Pons (tissue), 1 donor: ENCODE data around the gene FADS6.
"Not testable (repeated sequence)": the region's sequence is repeated elsewhere in the genome, so short reads cannot be mapped to it uniquely, and the experiment has no call there.

Source experiments
- DNase-seq: peaks from one replicate; pipeline ENCODE4 v3.0.0-alpha.2; 2016; ENCODE audit warnings: low spot score

FADS6 gene

DNA sequence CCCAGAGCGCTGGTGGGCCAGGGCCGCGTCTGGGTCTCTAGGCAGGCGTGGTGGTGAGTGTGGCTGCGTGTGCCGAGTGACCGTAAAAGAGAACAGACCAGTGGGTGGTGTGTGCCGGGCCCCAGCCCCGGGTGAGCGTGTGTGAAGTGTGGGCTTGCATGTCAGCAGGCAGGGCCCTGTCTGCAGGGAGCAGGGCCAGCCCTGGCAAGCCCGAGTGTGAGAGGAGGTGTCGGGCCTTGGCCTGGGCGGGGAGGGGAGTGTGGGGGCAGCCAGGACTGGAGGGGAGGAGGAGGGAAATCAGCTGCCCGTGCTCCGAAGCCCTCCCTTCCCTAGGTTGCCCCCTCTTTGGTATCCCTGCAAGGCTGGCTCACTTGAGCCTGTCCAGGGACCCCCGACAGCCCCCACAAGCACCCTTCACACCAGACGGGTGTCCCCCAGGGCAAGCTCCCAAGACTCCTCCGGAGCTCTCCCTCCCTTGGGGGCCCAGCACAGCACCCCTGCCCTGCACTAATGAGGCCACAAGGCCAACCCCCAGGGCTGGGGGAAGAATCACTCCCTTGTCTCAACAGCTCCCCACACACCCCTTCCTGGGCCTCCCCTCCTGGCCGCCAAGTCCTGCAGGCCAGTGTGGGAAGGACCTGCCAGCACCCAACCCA lies 27.7 kb upstream of the FADS6 start:
- no peak for DNase-seq

DNA sequence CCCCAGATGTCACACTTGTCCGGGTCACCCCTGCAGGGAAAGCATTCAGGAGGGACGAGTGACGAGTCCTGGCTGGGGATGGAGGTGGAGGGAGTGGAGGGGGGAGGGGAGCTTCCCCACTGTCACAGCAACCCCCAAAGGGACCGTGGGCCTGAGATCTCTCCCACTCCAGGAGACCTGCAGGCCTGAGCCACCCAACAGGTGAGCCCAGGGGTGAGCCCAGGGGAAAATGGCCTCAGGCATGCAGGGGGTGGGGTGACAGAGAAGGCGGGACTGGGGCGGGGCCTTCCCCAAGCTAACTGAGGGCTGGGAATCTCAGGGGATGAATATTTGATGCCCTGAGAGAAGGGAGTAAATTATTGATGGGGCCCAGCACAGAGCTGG lies 27.2 kb upstream of the FADS6 start:
- no peak for DNase-seq

DNA sequence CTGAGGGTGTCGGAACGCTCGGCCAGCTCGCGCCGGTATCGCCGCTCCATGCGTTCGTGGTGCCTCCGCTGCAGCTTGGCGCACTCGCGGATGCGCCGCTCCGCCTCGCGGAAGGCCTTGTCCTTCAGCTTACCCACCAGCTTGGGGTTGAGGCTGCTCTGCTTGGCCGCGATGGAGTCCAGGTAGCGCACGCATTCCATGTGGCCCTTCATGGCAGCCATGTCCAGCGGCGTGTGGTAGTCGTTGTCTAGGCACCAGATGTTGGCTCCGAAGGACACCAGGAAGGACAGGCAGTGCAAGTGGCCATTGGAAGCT lies 26.8 kb upstream of the FADS6 start:
- DNase-seq = no peak

DNA sequence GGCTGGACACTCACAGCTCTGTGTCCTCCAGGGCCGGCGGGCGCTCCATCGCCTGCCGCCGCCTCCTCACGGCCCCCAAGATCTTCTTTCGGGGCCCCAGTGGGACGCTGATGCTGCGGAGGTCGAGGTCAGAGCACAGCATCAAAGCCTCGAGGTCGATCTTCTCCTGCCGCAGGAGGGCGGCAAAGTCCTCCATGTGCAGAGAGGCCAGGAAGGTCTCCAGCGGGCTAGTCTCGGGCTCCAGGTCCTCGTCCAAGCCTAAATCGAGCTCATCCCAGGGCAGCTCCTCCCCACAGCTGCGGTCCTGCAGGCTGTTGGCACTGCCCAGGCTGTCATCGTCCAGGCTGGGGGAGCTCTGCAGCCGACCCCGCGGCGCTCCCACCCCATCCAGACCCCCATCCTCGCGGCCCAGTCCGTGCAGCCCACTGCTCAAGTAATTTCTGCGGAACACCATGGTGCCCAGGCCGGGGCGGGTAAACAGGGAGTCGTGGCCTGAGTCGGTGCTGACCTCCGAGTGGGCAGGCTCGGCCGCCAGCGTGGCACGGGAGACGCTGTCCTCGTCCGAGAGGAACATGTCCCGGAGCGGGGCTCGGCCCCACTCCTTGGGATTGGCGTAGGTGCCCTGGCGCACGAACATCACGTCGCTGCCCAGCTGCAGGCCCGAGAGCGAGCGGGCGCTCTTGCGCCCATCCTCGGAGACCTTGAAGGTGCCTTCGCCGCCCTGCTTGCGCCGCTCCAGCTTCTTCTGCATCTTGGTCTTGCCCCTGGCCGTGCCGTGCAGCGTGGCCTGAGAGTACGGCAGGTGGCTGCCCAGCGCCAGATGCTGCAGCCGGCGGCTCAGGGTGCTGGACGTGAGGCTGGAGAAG lies 26.2 kb upstream of the FADS6 start:
- no peak for DNase-seq

DNA sequence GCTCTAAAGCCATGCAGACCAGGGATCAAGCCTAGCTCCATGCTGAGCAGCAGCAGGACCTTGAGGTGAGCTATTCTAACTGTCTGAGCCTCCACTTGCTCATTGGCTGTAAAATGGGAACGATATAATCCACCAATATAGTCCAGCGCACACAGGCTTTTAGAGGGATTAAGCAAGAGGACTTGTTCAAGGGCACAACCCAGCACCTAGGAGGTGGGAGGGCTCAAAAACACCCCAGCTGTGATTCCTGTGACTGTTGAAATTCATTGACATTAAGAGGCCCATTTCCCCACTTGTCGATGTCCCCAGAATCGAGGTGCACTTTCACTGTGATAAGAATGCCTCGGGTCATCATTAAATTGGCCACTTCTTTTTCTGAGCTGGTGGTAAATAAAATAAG lies 25.5 kb upstream of the FADS6 start:
- no peak for DNase-seq

DNA sequence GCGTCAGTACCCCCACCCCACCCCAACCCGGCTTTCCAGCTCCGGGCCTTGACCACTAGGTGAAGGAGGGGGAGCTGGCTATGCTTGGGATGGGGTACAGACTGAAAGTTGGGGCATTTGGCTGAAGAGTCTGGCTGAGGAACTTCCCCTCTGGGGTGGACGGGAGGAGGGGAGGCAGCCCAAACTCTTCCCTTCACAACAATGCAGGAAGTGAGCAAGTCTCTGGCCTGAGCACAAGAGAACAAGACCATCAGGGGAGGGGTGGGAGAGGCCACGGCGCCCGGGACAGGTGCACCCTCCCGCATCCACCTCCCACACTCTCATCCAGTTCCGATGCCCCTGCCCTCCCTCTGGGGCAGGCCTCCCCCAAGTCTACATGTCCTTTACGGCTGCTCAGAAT lies 24.0 kb upstream of the FADS6 start:
- no peak for DNase-seq

DNA sequence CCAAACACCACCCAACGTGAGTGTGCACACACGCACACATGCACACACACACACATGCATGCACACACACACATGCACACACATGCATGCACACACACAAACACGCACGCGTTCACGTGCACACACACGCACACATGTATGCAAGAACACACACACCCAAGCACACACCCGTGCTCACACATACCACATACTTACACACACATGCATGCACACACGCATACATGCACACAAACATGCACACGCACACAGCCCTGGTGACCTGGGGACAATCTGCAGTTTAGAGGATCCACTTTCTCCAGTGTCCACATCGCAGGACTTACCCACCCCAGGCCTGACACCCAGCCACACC lies 23.4 kb upstream of the FADS6 start:
- no peak for DNase-seq

DNA sequence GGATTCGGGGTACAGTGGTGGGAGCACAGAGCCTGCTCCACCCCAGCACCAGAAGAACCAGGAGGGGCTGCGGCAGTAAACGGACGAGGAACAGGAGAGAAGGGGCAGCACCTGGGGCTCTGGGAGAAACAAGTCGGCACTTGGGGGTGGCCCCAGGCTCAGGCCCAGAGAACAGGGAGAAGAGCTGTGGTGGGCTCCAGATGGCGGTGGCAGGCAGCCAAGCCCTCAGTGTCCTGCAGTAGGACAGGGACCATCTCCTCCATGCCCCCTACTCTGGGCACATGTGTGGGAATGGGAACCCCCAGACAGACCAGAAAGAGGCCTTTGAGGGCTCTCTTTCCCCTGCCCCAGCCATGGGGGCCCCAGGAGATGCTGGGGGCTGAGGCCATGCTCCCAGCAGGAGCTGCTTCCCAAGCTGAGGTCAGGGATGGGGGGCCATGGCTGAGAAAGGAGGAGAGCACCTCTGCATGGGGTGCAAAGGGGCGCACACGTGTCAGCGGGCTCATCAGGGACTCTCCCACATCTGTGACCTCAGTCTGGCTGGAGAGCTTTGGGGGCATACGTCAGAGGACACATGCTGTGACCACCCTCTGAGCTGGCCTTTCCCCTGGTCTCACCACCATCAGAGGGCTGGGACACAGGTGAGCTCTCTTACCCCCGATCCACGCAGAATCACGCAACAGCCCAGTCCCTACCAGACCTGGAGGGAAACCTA lies 22.9 kb upstream of the FADS6 start:
- no peak for DNase-seq

DNA sequence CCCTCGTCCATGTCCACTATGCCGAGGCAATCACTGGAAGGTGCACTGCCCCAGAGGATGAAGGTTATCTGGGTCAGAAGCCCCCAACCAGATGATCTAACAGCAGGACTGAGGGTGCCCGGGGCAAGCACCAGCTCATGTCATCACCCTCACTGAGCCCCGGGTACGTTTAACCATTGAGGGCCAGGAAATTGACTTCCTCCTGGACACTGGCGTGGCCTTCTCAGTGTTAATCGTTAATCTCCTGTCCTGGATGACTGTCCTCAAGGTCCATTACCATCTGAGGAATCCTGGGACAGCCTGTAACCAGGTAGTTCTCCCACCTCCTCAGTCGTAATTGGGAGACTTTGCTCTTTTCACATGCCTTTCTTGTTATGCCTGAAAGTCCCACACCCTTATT lies 18.0 kb upstream of the FADS6 start:
- DNase-seq = not testable (repeated sequence)

DNA sequence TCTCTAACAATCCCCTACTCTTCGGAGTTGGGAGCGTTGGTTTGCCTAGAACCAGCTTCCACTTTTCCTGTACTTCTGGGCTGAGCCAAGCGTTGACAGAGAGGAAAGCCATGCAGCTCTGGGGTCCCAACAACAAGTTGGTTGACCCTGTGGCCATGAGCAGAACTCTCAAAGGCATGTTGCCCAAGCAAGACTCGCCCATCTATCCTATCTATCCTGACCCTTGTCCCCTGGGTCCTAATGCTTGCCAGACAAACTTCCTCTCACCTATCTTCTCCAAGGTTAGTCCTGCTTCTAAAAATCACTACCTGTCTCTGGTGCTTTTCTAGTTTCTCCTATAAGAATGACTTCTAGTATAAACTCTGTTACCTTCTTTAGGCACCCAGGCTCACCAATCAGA lies 15.7 kb upstream of the FADS6 start:
- not testable (repeated sequence) for DNase-seq

DNA sequence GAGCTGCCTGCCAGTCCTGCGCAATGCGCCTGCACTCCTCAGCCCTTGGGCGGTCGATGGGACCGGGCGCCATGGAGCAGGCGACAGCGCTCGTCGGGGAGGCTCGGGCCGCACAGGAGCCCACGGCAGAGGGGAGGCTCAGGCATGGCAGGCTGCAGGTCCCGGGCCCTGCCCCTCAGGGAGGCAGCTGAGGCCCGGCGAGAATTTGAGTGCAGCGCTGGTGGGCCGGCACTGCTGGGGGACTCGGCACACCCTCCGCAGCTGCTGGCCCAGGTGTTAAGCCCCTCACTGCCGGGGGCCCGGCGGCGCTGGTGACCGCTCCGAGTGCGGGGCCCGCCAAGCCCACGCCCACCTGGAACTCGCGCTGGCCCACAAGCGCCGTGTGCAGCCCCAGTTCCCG lies 13.6 kb upstream of the FADS6 start:
- no peak for DNase-seq

DNA sequence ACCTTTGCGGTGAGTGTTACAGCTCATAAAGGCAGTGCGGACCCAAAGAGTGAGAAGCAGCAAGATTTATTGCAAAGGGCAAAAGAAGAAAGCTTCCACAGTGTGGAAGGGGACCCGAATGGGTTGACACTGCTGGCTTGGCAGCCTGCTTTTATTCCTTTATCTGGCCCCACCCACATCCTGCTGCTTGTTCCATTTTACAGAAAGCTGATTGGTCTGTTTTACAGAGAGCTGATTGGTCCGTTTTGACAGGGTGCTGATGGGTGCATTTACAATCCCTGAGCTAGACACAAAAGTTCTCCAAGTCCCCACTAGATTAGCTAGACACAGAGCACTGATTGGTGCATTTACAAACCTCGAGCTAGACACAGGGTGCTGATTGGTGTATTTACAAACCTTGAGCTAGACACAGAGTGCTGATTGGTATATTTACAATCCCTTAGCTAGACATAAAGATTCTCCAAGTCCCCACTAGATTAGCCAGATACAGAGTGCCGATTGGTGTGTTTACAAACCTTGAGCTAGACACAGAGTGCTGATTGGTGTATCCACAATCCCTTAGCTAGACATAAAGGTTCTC lies 12.9 kb upstream of the FADS6 start:
- not testable (repeated sequence) for DNase-seq

DNA sequence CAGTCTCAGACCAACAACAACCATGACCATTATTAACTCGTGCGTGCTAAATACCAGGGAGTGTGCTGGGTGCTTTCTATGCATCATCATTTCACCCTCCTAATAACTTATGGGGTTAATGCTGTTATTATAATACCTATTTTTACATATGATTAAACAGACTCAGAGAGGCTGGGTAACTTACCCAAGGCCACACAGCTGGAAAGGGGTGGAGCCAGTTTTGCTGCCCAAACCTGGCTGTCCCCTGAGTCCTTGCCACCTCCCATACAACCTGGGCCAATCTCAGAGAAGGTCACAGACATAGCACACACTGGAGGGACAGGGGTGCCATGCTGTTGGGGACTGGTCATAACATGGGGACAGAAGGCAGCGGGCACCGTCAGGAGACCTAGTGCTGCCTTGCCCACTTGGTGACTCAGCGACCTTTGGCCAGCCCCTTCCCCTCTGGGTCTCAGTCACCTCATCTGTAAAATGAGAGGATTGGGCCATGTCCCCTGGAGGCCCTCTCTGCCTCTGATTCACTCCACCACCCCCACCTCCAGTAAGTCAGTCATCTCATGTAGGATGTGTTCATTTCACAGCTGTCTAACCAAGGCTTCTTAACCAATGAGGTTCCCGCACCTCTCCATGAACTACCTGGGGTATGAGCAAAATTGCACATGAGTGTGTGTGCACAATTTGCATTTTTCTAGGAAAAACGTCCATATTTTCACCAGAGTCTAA lies 11.4 kb upstream of the FADS6 start:
- no peak for DNase-seq

DNA sequence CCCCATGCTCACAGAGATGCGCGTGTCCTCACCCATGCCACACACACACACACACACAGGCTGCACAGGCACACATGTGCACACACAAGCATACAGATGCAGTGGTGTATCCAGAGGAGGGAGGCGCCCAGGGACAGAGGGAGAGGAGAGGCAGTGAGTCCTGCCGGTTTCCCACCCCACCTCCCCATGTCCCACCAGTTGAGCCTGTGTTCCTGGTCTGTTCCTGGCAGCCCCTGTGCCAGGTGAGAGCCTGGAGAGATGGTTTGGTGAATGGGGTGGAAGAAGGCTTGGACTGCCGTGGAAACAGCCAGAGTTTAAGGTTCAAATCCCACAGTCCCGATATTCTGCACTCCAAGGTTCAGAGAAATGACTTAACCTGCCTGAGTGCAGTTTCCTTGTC lies 10.2 kb upstream of the FADS6 start:
- no peak for DNase-seq

DNA sequence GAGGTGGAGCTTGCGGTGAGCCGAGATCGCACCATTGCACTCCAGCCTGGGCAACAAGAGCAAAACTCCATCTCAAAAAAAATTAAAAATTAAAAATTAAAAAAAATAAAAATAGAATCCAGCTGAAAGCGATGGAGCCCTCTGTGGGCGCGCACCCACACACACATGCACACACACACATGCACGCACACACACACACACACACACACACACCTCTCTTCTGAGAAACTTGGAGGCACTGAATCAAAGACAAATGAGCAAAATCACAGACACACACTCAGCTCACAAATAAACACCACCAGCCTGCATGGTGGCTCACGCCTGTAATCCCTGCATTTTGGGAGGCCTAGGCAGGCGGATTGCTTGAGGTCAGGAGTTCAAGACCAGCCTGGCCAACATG lies 9.6 kb upstream of the FADS6 start:
- no peak for DNase-seq

DNA sequence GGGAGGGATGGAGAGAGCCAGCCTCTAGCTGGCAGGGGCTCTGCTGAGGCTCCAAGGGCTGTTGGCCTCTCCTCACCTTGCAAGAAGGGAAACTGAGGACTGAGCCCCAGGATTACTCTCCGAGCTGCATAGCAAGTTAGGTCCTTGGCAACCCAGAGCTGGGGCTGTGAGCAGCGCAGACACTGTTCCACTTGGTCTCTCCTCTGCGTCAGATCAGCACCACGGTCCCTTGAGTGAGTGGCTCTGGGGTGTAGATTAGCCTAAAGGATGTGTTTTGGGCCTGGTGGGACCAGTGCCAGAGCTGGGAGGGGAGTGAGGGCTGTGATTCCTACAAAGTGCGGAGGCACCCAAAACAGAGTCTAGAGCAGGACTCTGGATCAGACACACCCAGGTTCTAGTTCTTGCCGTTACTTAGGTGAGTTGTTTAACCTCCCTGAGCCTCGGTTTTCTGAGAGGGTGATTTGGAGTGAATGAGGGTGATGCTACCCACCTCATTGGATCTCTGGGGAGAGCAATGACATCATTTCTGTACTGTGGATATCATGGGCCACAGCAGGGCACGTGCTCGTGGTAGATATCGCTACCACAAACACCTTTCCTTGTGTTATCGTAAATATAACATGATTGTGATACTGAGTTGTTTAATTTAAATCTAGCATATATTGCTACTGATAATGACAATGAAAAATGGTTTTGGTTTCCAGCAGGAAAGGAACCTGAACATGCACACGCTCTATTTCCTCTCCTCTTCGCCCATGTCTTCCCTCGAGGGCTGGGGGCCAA lies 8.1 kb upstream of the FADS6 start:
- DNase-seq = no peak

DNA sequence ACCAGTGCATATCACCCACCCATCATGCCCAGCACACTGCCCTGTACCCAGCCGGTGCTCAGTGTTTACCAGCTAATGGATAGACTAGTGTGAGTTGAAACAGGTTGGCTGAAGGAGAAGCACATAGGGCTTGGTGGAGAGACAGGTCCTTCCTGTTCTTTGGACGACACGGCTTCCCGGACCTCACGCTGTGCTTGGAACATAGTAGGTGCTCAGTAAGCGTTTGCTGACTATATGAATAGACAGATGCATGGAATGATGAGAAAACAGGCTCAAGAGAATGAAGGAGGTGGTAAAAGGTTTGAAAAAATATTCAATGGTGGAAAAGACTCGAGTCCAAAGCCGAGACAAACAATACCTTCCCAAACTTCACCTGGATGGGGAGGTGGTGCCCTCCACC lies 6.8 kb upstream of the FADS6 start:
- no peak for DNase-seq

DNA sequence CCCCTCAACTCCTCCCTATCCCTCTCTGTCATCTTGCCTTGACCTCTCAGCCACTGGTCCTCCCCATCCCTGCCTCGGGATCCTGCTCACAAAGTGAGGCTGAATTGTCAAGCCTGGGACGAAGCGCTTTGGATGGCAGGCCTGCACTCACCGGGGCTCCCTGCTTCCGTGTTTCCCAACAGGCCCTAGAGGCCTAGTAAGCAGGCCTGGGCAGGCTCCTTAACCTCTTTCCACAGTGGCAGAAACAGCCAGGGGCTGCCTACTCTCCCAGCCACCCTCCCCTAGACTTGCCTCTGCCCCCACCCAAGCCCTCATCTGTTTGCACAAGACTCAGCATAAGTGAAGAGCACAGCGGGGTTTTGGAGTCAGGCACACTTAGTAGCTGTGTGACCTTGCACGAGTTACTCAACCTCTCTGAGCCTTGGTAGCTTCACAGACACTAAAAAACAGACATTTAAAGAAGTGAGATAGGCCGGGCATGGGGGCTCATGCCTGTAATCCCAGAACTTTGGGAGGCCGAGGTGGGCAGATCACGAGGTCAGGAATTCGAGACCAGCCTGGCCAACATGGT lies 5.0 kb upstream of the FADS6 start:
- no peak for DNase-seq

DNA sequence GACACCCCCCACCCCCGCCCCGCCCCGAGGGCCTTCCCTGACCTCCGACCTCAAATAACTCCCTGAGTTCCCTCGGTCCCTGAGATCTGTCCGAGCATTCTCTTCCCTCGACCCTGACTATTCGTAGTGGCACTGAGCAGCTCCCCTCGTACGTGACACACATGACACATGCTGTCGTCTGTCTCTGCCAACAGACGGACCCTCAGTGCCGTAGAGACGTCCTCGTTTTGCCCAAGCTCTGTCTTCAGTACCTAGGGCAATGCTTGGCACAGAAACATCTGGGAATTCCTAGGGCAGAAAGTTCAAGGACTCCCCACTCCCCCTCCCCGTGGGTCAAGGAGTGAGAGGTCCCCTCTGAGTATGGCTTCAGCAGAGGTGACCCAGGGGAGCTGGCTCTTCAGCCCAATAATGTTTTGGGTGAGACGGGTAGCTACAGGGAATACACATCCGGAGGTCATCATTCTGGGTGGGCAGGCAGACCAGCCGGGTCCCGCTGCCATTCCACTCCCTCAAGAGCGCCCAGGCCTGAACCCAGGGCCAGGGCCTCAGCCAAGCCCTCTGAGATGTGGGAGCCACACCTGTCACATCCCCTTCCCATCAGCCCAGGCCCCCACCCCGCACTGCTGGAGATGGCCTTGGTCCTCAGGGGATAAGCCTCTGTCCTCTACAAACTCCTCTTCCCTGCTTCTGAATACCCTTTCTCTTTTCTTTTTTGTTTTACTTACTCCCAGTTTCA lies 671 bp upstream of the FADS6 start:
- DNase-seq = no peak

DNA sequence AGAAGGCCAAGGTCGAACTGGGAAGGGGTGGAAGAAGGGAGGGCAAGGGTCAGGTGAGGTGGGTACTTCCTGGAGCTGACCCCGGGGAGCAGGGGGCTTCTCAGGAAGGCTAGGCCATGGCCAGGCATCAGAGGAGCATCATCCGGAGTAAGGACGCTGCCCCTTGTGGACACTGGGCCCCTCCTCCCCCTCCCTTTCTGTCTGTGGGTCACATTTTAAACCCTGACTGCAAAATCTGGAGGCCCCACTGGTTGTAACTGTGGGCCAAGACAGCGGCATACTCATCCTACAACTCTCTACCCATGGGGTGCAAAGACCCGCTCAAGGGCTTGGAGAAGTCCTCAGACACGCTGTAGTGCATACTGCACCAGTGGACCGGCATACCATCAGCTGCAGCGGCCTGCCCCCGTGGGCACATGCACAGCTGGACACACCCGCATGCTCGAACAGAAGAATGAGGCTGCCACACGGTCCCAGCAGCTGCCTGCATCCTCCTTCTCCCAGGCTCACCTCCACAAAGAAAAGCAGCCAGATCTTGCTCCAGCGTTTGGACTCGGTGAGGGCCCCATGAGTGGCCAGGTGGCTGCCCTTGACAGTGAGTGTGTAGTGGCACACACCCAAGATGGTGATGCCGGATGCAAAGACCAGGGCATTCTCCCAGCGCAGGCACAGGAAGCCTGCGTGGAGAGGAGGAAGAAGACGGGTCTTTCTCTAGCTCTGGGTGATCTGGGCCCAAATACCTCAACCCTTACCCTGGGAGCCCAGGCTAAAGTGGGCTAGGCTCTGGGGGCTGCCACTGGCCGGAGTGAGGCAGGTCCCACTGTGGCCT lies 1.2 kb downstream of the FADS6 start:
- no peak for DNase-seq
